GM18511 (cell line): ENCODE results near the gene HTRA1.

Experiments
- ATAC-seq: cut with Tn5 transposase; IDR thresholded peaks from one replicate; pipeline ENCODE4 v1.9.1; 2021; ENCODE audit warnings: mild to moderate bottlenecking, moderate library complexity; ENCODE audit not compliant: unreplicated experiment

The HTRA1 gene

GRCh38 chr10:122494173-122494820 is 32.9 kb downstream of the HTRA1 start:
- ATAC-seq = no peak

GRCh38 chr10:122494833-122495232 is 33.5 kb downstream of the HTRA1 start:
- no peak for ATAC-seq

GRCh38 chr10:122495406-122496340 is 34.3 kb downstream of the HTRA1 start:
- no peak for ATAC-seq

GRCh38 chr10:122497241-122497640 is 35.9 kb downstream of the HTRA1 start:
- no peak for ATAC-seq

- ATAC-seq = no peak
These were observed 37.2 kb downstream of the HTRA1 start for GRCh38 chr10:122498521-122498920.

- no peak for ATAC-seq
These were observed 37.7 kb downstream of the HTRA1 start for GRCh38 chr10:122499012-122499411.

- no peak for ATAC-seq
These were observed 38.2 kb downstream of the HTRA1 start for GRCh38 chr10:122499491-122499941.

GRCh38 chr10:122500194-122500593 is 38.8 kb downstream of the HTRA1 start:
- no peak for ATAC-seq

- ATAC-seq = no peak
These were observed 39.4 kb downstream of the HTRA1 start for GRCh38 chr10:122500726-122501125.

GRCh38 chr10:122503012-122503411 is 41.7 kb downstream of the HTRA1 start:
- ATAC-seq = no peak

- ATAC-seq = no peak
These were observed 42.7 kb downstream of the HTRA1 start for GRCh38 chr10:122503886-122504609.

- ATAC-seq = no peak
These were observed 43.2 kb downstream of the HTRA1 start for GRCh38 chr10:122504610-122504950.

GRCh38 chr10:122505011-122505410 is 43.7 kb downstream of the HTRA1 start:
- ATAC-seq = no peak

- ATAC-seq = no peak
These were observed 44.7 kb downstream of the HTRA1 start for GRCh38 chr10:122505885-122506645.

- no peak for ATAC-seq
These were observed 46.3 kb downstream of the HTRA1 start for GRCh38 chr10:122507616-122508015.

- no peak for ATAC-seq
These were observed 46.7 kb downstream of the HTRA1 start for GRCh38 chr10:122508021-122508420.

GRCh38 chr10:122509323-122509722 is 48.0 kb downstream of the HTRA1 start:
- ATAC-seq = no peak

- ATAC-seq = no peak
These were observed 49.0 kb downstream of the HTRA1 start for GRCh38 chr10:122510326-122510725.

- no peak for ATAC-seq
These were observed 49.4 kb downstream of the HTRA1 start for GRCh38 chr10:122510736-122511135.

- ATAC-seq = no peak
These were observed 51.7 kb downstream of the HTRA1 start for GRCh38 chr10:122513053-122513452.
